Caco-2 (cell line): ENCODE data around the gene MRPS6. TPM values are rescaled to one million over a fixed set of nuclear protein-coding genes. Genes with fewer than 3 reads are reported as not detected.

ENCODE experiments used
- BruUV-seq: library from RNA; stranded (reverse); fragments of 400-500 nt; replicated peaks from 2 replicates; lab custom pipeline; 2021; lab: Mats Ljungman, UMichigan
- CTCF ChIA-PET: fragments of 300-600 bp; sonication (Branson Sonifier 250); formaldehyde crosslinking; loops from one replicate; lab custom pipeline; 2022; ENCODE audit warnings: antibody characterized with exemption; lab: Charles Lee
- POLR2A ChIA-PET: fragments of 300-600 bp; sonication (Branson Sonifier 250); formaldehyde crosslinking; loops from one replicate; lab custom pipeline; 2022; ENCODE audit warnings: antibody characterized with exemption; lab: Charles Lee
- DNase-seq, 2 experiments: peaks; one replicate each; pipeline versions ENCODE4 v3.0.0 to v3.0.0-alpha.2; 2020 to 2022
- H3K27me3 ChIP-seq: replicated peaks from 2 replicates; pipeline ENCODE4 v1.6.0; 2011; ENCODE audit warnings: low read length; ENCODE audit not compliant: control insufficient read depth, insufficient read depth
- H3K36me3 ChIP-seq: 2 replicates; pipeline ENCODE4 v1.5.1; 2011; ENCODE audit warnings: low read length; ENCODE audit not compliant: control insufficient read depth, insufficient read depth
- H3K4me1 ChIP-seq: fragments of 250-450 bp; sonication (Bioruptor Pico); 2 replicates; pipeline ENCODE4 v1.5.1; 2020; ENCODE audit warnings: mild to moderate bottlenecking
- H3K4me3 ChIP-seq: 2 replicates; pipeline ENCODE4 v1.5.1; 2011; ENCODE audit warnings: low read depth, mild to moderate bottlenecking, control low read depth, low read length
- H3K9me3 ChIP-seq: fragments of 250-450 bp; sonication (Bioruptor Pico); 2 replicates; pipeline ENCODE4 v1.5.1; 2020; ENCODE audit warnings: mild to moderate bottlenecking, moderate library complexity
- H3K27ac Mint-ChIP-seq: one replicate; pipeline ENCODE4 v1.8.0; 2022; ENCODE audit warnings: mixed read lengths; ENCODE audit not compliant: unreplicated experiment
- H3K27me3 Mint-ChIP-seq: one replicate; pipeline ENCODE4 v1.8.0; 2022; ENCODE audit warnings: mixed read lengths; ENCODE audit not compliant: insufficient read depth, unreplicated experiment
- H3K36me3 Mint-ChIP-seq: one replicate; pipeline ENCODE4 v1.8.0; 2022; ENCODE audit warnings: mild to moderate bottlenecking, mixed read lengths; ENCODE audit not compliant: insufficient read depth, unreplicated experiment
- H3K4me1 Mint-ChIP-seq: one replicate; pipeline ENCODE4 v1.8.0; 2022; ENCODE audit warnings: low read depth, mixed read lengths; ENCODE audit not compliant: unreplicated experiment
- H3K4me3 Mint-ChIP-seq: one replicate; pipeline ENCODE4 v1.8.0; 2022; ENCODE audit warnings: mild to moderate bottlenecking, moderate library complexity, mixed read lengths; ENCODE audit not compliant: unreplicated experiment
- H3K9me3 Mint-ChIP-seq: one replicate; pipeline ENCODE4 v1.8.0; 2022; ENCODE audit warnings: mixed read lengths; ENCODE audit not compliant: unreplicated experiment
- intact Hi-C: fragments of 100-400 bp; cut with micrococcal nuclease; formaldehyde crosslinking; loops from one replicate; pipeline ENCODE4 v1.10.0; 2022; ENCODE audit not compliant: unreplicated experiment
- total RNA-seq: library from RNA; stranded (reverse); gene quantifications from 2 replicates; pipeline ENCODE4 v1.2.3, GENCODE V29; 2022
- TF ChIP-seq, protein P1 (sequence below), 2 experiments: fragments of 200-600 bp in 1 of 2; IDR thresholded peaks; 1 replicate in 1 of 2; 2 replicates in 1 of 2; pipeline versions ENCODE4 v1.5.1 to v1.8.0; 2011 to 2022; ENCODE audit warnings: antibody characterized with exemption in 1 of 2, control low read depth in 1 of 2, inconsistent platforms in 1 of 2, low read depth in 1 of 2, low read length in 1 of 2, mild to moderate bottlenecking in 1 of 2, moderate library complexity in 1 of 2; ENCODE audit not compliant: insufficient read depth in 1 of 2, severe bottlenecking in 1 of 2, unreplicated experiment in 1 of 2

MRPS6 gene
- total RNA-seq, 1 experiment from 2014 or later: 104 TPM

DNA sequence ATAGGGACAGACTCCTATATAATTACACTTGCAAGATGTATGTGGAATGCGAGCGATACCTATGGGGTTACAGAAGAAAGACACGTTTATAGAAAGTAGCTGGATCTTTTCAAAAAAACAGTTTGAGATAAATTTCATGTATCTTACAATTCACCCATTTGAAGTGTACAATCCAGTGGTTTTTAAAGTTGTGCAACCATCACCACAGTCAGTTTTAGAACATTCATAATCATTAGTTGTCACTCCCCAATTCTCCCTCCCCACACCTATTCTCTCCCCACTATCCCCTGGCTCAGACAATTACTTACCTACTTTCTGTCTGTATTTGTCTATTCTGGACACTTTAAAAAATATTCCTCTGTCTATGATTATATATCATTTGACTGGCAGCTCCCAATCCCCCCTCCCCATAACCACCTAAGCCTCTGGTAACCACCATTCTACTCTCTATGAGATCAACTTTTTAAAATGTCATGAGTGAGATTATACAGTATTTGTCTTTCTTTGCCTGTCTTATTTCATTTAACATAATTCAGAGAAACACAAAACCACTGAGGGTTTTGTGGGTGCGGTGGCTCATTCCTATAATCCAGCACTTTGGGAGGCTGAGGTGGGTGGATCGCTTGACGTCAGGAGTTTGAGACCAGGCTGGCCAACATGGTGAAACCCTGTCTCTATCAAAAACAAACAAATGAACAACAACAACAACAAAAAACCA, 39.1 kb downstream of the MRPS6 start:
- BruUV-seq: no TSS peak
- ChIA-PET POLR2A (no interaction called here), CTCF (interaction anchor here (0.8 kb wide), 1 partner anchor 236 kb away, joined by 3 read pairs; no protein-coding TSS in a partner anchor)
- H3K36me3 ChIP-seq: no peaks in the 10 kb centered on the region
- peaks cover 53% of the 10 kb centered on the region for H3K36me3 Mint-ChIP-seq
- peaks cover 20% of the 10 kb centered on the region for H3K4me1 Mint-ChIP-seq
- H3K27ac Mint-ChIP-seq: no peak overlapping the region
- no peaks in the 10 kb centered on the region for H3K27me3 Mint-ChIP-seq
- H3K27me3 ChIP-seq: no peaks in the 10 kb centered on the region
- H3K4me3 ChIP-seq: no peak overlapping the region
- H3K9me3 ChIP-seq: no peaks in the 10 kb centered on the region
- H3K4me3 Mint-ChIP-seq: no peak overlapping the region
- intact Hi-C loops: no loop called here
- peaks cover 45% of the 10 kb centered on the region for H3K4me1 ChIP-seq
- H3K9me3 Mint-ChIP-seq: peaks cover 8% of the 10 kb centered on the region
- TF ChIP-seq, protein P1, sequence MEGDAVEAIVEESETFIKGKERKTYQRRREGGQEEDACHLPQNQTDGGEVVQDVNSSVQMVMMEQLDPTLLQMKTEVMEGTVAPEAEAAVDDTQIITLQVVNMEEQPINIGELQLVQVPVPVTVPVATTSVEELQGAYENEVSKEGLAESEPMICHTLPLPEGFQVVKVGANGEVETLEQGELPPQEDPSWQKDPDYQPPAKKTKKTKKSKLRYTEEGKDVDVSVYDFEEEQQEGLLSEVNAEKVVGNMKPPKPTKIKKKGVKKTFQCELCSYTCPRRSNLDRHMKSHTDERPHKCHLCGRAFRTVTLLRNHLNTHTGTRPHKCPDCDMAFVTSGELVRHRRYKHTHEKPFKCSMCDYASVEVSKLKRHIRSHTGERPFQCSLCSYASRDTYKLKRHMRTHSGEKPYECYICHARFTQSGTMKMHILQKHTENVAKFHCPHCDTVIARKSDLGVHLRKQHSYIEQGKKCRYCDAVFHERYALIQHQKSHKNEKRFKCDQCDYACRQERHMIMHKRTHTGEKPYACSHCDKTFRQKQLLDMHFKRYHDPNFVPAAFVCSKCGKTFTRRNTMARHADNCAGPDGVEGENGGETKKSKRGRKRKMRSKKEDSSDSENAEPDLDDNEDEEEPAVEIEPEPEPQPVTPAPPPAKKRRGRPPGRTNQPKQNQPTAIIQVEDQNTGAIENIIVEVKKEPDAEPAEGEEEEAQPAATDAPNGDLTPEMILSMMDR (IDR thresholded peaks at IDR 0.05; ENCODE audit: insufficient read depth in 1 of 2, low read depth in 1 of 2, low read length in 1 of 2, severe bottlenecking in 1 of 2, unreplicated experiment in 1 of 2): no peak
- DNase-seq: no peak

DNA sequence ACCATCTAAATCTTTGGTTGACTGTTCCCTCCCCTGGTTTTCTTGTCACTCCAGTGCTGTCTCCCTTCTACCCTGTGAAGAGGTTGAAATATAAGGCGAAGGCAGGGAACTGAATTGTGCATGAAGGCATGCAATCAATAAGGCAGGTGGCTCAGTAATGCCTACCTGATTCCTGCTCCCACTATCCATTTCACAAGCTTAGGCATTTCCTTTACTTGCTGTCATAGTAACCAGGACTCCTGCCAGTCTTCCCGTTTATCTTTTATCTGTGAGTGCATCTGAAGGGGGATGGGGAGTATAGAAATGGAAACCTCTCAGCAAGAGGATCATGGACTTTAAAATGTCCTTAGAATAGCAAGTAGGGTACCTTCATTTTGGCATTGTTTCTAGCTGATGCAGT, 40.5 kb downstream of the MRPS6 start:
- TF ChIP-seq, protein P1 (IDR thresholded peaks at IDR 0.05; ENCODE audit: insufficient read depth in 1 of 2, low read depth in 1 of 2, low read length in 1 of 2, severe bottlenecking in 1 of 2, unreplicated experiment in 1 of 2): no peak
- ChIA-PET CTCF (no interaction called here), POLR2A (no interaction called here)
- Mint-ChIP-seq H3K36me3 (peaks cover 54% of the 10 kb centered on the region), H3K9me3 (peaks cover 10% of the 10 kb centered on the region), H3K27me3 (no peaks in the 10 kb centered on the region), H3K4me1 (peaks cover 20% of the 10 kb centered on the region), H3K4me3 (no peak overlapping the region), H3K27ac (peak overlapping the region; percentile 27)
- peaks cover 47% of the 10 kb centered on the region for H3K4me1 ChIP-seq
- no peak overlapping the region for H3K4me3 ChIP-seq
- H3K27me3 ChIP-seq: no peaks in the 10 kb centered on the region
- H3K9me3 ChIP-seq: no peaks in the 10 kb centered on the region
- peak in 1 of 2 experiments; percentile 7 for DNase-seq
- intact Hi-C loops: no loop called here
- H3K36me3 ChIP-seq: no peaks in the 10 kb centered on the region
- BruUV-seq: no TSS peak

DNA sequence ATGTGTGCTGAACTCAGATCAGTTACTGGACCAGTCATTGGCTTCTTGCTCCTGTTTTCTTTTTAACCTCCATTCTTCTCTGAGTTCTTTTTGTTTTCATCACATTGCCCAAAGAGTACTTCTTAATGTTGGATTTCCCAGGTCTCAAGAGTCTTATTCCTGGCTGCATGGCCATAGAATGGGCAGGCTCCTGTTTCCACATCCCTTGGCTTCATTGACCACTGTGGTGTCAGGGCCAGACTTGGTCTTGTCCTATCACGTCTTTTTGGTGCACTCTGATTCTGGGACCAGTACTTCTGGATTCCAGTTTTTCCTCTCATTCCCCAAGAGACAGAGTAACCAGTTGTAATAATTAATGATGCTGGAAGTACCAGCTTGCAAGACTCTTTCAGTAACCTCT, 41.8 kb downstream of the MRPS6 start:
- no peak overlapping the region for H3K4me3 ChIP-seq
- intact Hi-C loops: no loop called here
- no peaks in the 10 kb centered on the region for H3K27me3 ChIP-seq
- H3K9me3 ChIP-seq: no peaks in the 10 kb centered on the region
- ChIA-PET POLR2A (no interaction called here), CTCF (no interaction called here)
- peaks cover 47% of the 10 kb centered on the region for H3K4me1 ChIP-seq
- no peak overlapping the region for H3K4me3 Mint-ChIP-seq
- BruUV-seq: no TSS peak
- no peak overlapping the region for H3K27ac Mint-ChIP-seq
- DNase-seq: no peak
- H3K9me3 Mint-ChIP-seq: peaks cover 10% of the 10 kb centered on the region
- no peaks in the 10 kb centered on the region for H3K27me3 Mint-ChIP-seq
- no peaks in the 10 kb centered on the region for H3K36me3 ChIP-seq
- TF ChIP-seq, protein P1 (IDR thresholded peaks at IDR 0.05; ENCODE audit: insufficient read depth in 1 of 2, low read depth in 1 of 2, low read length in 1 of 2, severe bottlenecking in 1 of 2, unreplicated experiment in 1 of 2): no peak
- H3K36me3 Mint-ChIP-seq: peaks cover 54% of the 10 kb centered on the region
- H3K4me1 Mint-ChIP-seq: peaks cover 20% of the 10 kb centered on the region
